Measurements from ENCODE around the gene PPP1R13L.
A peak's percentile ranks its signal among the peaks of the same experiment; 100 is the strongest.

- TF ChIP-seq CTCF (IDR thresholded peaks at IDR 0.05) (peak in 3 of 6 experiments; percentile 12 to 19 (median 16)), POLR2A (IDR thresholded peaks at IDR 0.05) (peak in 1 of 2 donors; percentile 27)
Measured at GRCh38 chr19:45406226-45407090, 1.6 kb upstream of the PPP1R13L start, which contains the start of gene POLR1G.
